HCT116 (cell line): ENCODE data around the gene PTGIS. TPM values are rescaled to one million over a fixed set of nuclear protein-coding genes. Genes with fewer than 3 reads are reported as not detected.
A peak's percentile ranks its signal among the peaks of the same experiment; 100 is the strongest.

Experiments
- ATAC-seq: fragments of 200-7000 bp; cut with Tn5 transposase; 2 replicates; pipeline ENCODE4 v1.9.1; 2020; ENCODE audit warnings: mild to moderate bottlenecking, moderate library complexity
- BruUV-seq: library from RNA; stranded (reverse); fragments of 400-500 nt; replicated peaks from 2 replicates; lab custom pipeline; 2021; lab: Mats Ljungman, UMichigan
- CTCF ChIA-PET: fragments of 300-600 bp; sonication (Branson Sonifier 250); formaldehyde crosslinking; loops from one replicate; lab custom pipeline; 2021; ENCODE audit warnings: antibody characterized with exemption; lab: Charles Lee
- POLR2A ChIA-PET: fragments of 300-600, 350-600 bp; sonication (Branson Sonifier 250); formaldehyde crosslinking; loops from one replicate; lab custom pipeline; 2021; ENCODE audit warnings: antibody characterized with exemption; lab: Charles Lee
- RAD21 ChIA-PET, 2 experiments: fragments of 300-600 bp; sonication (Branson Sonifier 250); formaldehyde crosslinking; loops; one replicate each; lab custom pipeline; 2023; ENCODE audit warnings: low total read pairs in 2 of 2; ENCODE audit not compliant: uncharacterized antibody in 2 of 2, unreplicated experiment in 2 of 2, low non-redundant PET in 1 of 2; lab: Charles Lee
- DNase-seq: peaks from one replicate; pipeline ENCODE4 v3.0.0-alpha.2; 2010; ENCODE audit warnings: low read depth, low spot score
- H2AFZ ChIP-seq: fragments of 200-600 bp; shearing (Covaris generic), sonication (generic); 2 replicates; pipeline ENCODE4 v1.6.1; 2017; ENCODE audit warnings: low read depth, mixed run types, mixed read lengths, antibody characterized with exemption, low read length; ENCODE audit not compliant: poor library complexity, severe bottlenecking
- H3K27ac ChIP-seq: 2 replicates; pipeline ENCODE4 v1.5.1; 2012; ENCODE audit warnings: low read depth, low read length
- H3K27me3 ChIP-seq: fragments of 200-600 bp; sonication (generic); 2 replicates; pipeline ENCODE4 v1.6.1; 2016; ENCODE audit warnings: mixed run types, low read length, mixed read lengths; ENCODE audit not compliant: insufficient read depth
- H3K36me3 ChIP-seq, 2 experiments: fragments of 200-500 bp in 1 of 2; fragments of 200-600 bp in 1 of 2; sonication (Bioruptor generic) in 1 of 2; sonication (generic) in 1 of 2; 2 replicates each; pipeline versions ENCODE4 v1.5.1 to v1.6.1; 2014 to 2016; ENCODE audit warnings: low read length in 2 of 2, inconsistent platforms in 1 of 2, mixed read lengths in 1 of 2, mixed run types in 1 of 2; ENCODE audit not compliant: insufficient read depth in 2 of 2, control insufficient read depth in 1 of 2
- H3K4me1 ChIP-seq, 2 experiments: fragments of 200-600 bp in 1 of 2; sonication (generic) in 1 of 2; 2 replicates each; pipeline versions ENCODE4 v1.5.1 to v1.6.1; 2012 to 2017; ENCODE audit warnings: low read length in 2 of 2, inconsistent platforms in 1 of 2, mild to moderate bottlenecking in 1 of 2, mixed read lengths in 1 of 2, mixed run types in 1 of 2, moderate library complexity in 1 of 2; ENCODE audit not compliant: insufficient read depth in 2 of 2, control insufficient read depth in 1 of 2
- H3K4me2 ChIP-seq: fragments of 200-600 bp; sonication (generic); 2 replicates; pipeline ENCODE4 v1.6.1; 2017; ENCODE audit warnings: mixed run types, low read length, mixed read lengths
- H3K4me3 ChIP-seq, 2 experiments: fragments of 200-600 bp in 1 of 2; sonication (generic) in 1 of 2; replicated peaks in 1 of 2; 2 replicates each; pipeline ENCODE4 v1.5.1; 2011 to 2016; ENCODE audit warnings: low read length in 2 of 2, control low read depth in 1 of 2, low read depth in 1 of 2, mild to moderate bottlenecking in 1 of 2, mixed read lengths in 1 of 2, mixed run types in 1 of 2
- H3K79me2 ChIP-seq: fragments of 200-600 bp; sonication (generic); 2 replicates; pipeline ENCODE4 v1.6.1; 2017; ENCODE audit warnings: mild to moderate bottlenecking, mixed run types, low read length, moderate library complexity, mixed read lengths; ENCODE audit not compliant: insufficient read depth
- H3K9ac ChIP-seq: fragments of 200-600 bp; sonication (generic); 2 replicates; pipeline ENCODE4 v1.6.1; 2016; ENCODE audit warnings: low read length, mixed read lengths
- H3K9me2 ChIP-seq: fragments of 200-600 bp; sonication (generic), shearing (Covaris generic); 2 replicates; pipeline ENCODE4 v1.6.1; 2017; ENCODE audit warnings: mixed run types, mild to moderate bottlenecking, moderate library complexity; ENCODE audit not compliant: insufficient read depth
- H3K9me3 ChIP-seq, 2 experiments: fragments of 200-500 bp in 1 of 2; fragments of 200-600 bp in 1 of 2; sonication (Bioruptor generic) in 1 of 2; sonication (generic) in 1 of 2; 2 replicates each; pipeline ENCODE4 v1.6.1; 2014 to 2017; ENCODE audit warnings: low read length in 2 of 2, mixed read lengths in 2 of 2, inconsistent platforms in 1 of 2, low read depth in 1 of 2, mild to moderate bottlenecking in 1 of 2, mixed run types in 1 of 2, moderate library complexity in 1 of 2; ENCODE audit not compliant: control insufficient read depth in 1 of 2, insufficient read depth in 1 of 2
- H4K20me1 ChIP-seq: fragments of 200-600 bp; sonication (generic), shearing (Covaris generic); 2 replicates; pipeline ENCODE4 v1.6.1; 2017; ENCODE audit warnings: mixed run types, mild to moderate bottlenecking, moderate library complexity; ENCODE audit not compliant: insufficient read depth
- ATF3 ChIP-seq: IDR thresholded peaks from 2 replicates; pipeline ENCODE4 v1.6.1; 2012
- CBX3 ChIP-seq: IDR thresholded peaks from 2 replicates; pipeline ENCODE4 v1.6.1; 2012; ENCODE audit warnings: low read depth
- CTCF ChIP-seq, 3 experiments: fragments of 200-600 bp in 1 of 3; sonication (generic) in 1 of 3; IDR thresholded peaks in 2 of 3; conservative IDR thresholded peaks in 1 of 3; 2 replicates each; pipeline ENCODE4 v1.5.1; 2012 to 2017; ENCODE audit warnings: low read depth in 2 of 3, low read length in 2 of 3, antibody characterized with exemption in 1 of 3, borderline replicate concordance in 1 of 3, control low read depth in 1 of 3, mild to moderate bottlenecking in 1 of 3, mixed read lengths in 1 of 3, mixed run types in 1 of 3, moderate library complexity in 1 of 3; ENCODE audit not compliant: insufficient read depth in 1 of 3
- EGR1 ChIP-seq: IDR thresholded peaks from 2 replicates; pipeline ENCODE4 v1.6.1; 2012; ENCODE audit warnings: low read depth
- ELF1 ChIP-seq: IDR thresholded peaks from 2 replicates; pipeline ENCODE4 v1.6.1; 2012; ENCODE audit warnings: low read depth, borderline replicate concordance
- EZH2 ChIP-seq: fragments of 200-600 bp; sonication (generic); IDR thresholded peaks from 2 replicates; pipeline ENCODE4 v1.6.1; 2017; ENCODE audit warnings: antibody characterized with exemption, mixed run types
- FOSL1 ChIP-seq: IDR thresholded peaks from 2 replicates; pipeline ENCODE4 v1.6.1; 2012; ENCODE audit warnings: low read depth
- JUND ChIP-seq: IDR thresholded peaks from 2 replicates; pipeline ENCODE4 v1.6.1; 2012
- MAX ChIP-seq: IDR thresholded peaks from 2 replicates; pipeline ENCODE4 v1.6.1; 2012
- POLR2A ChIP-seq: IDR thresholded peaks from 2 replicates; pipeline ENCODE4 v1.7.0; 2011; ENCODE audit warnings: borderline replicate concordance; ENCODE audit not compliant: insufficient read depth, insufficient read length; ENCODE audit errors: extremely low read depth
- POLR2AphosphoS5 ChIP-seq: IDR thresholded peaks from 2 replicates; pipeline ENCODE4 v1.6.1; 2011; ENCODE audit warnings: mild to moderate bottlenecking, low read depth, low read length, moderate library complexity
- RAD21 ChIP-seq: IDR thresholded peaks from 2 replicates; pipeline ENCODE4 v1.6.1; 2012; ENCODE audit warnings: low read depth, mild to moderate bottlenecking
- SIN3A ChIP-seq: IDR thresholded peaks from 2 replicates; pipeline ENCODE4 v1.6.1; 2012; ENCODE audit warnings: low read depth
- SP1 ChIP-seq: IDR thresholded peaks from 2 replicates; pipeline ENCODE4 v1.6.1; 2012; ENCODE audit warnings: low read depth
- TCF7L2 ChIP-seq: IDR thresholded peaks from 2 replicates; pipeline ENCODE4 v1.7.0; 2011; ENCODE audit warnings: borderline replicate concordance, inconsistent platforms; ENCODE audit not compliant: insufficient read depth, insufficient read length; ENCODE audit errors: extremely low read depth
- YY1 ChIP-seq: IDR thresholded peaks from 2 replicates; pipeline ENCODE4 v1.6.1; 2011; ENCODE audit warnings: low read length, low read depth, moderate library complexity, mild to moderate bottlenecking; ENCODE audit not compliant: insufficient replicate concordance; ENCODE audit errors: extremely low read depth
- intact Hi-C: fragments of 100-400 bp; cut with micrococcal nuclease; formaldehyde crosslinking; loops from 2 replicates; pipeline ENCODE4 v1.10.0; 2022
- total RNA-seq: library from RNA; stranded (reverse); gene quantifications from one replicate; pipeline ENCODE4 v1.2.1, GENCODE V29; 2021; ENCODE audit not compliant: unreplicated experiment

Gene PTGIS
- total RNA-seq, 1 experiment from 2014 or later: 0.25 TPM

- Histone ChIP-seq H3K4me3 (no peak overlapping the region), H3K9me3 (no peaks in the 10 kb centered on the region), H3K9me2 (no peaks in the 10 kb centered on the region), H2AFZ (no peak overlapping the region), H3K27me3 (0 out of 2 replicates have a peak, but pooled peaks cover under 1% of the 10 kb centered on the region), H3K9ac (no peak overlapping the region), H3K27ac (no peak overlapping the region), H3K36me3 (no peaks in the 10 kb centered on the region), H4K20me1 (no peaks in the 10 kb centered on the region), H3K4me2 (peak overlapping the region; percentile 7; the same call in 1 of the 2 replicates), H3K4me1 (peaks cover 0 to 7% of the 10 kb centered on the region in 2 experiments; a peak in 1 of 4 replicates), H3K79me2 (no peaks in the 10 kb centered on the region)
- ATAC-seq: no peak
- BruUV-seq: no TSS peak
- TF ChIP-seq SP1 (no peak), POLR2AphosphoS5 (no peak), JUND (no peak), ELF1 (no peak), CBX3 (no peak), EZH2 (no peak), POLR2A (no peak), TCF7L2 (no peak), FOSL1 (no peak)
- no peak for DNase-seq
- ChIA-PET CTCF (no interaction called here), RAD21 (no interaction called here), POLR2A (no interaction called here)
- intact Hi-C loops: no loop called here
Measured at GRCh38 chr20:49476016-49476355, 92.0 kb downstream of the PTGIS start.

- H3K4me1 ChIP-seq: peaks cover 0 to 7% of the 10 kb centered on the region in 2 experiments; a peak in 1 of 4 replicates
- H4K20me1 ChIP-seq: no peaks in the 10 kb centered on the region
- DNase-seq (no peak), ATAC-seq (no peak)
- no peak overlapping the region for H3K4me3 ChIP-seq
- no peaks in the 10 kb centered on the region for H3K79me2 ChIP-seq
- ChIA-PET RAD21 (no interaction called here), CTCF (no interaction called here), POLR2A (no interaction called here)
- no peaks in the 10 kb centered on the region for H3K9me2 ChIP-seq
- no peak for TF ChIP-seq CTCF (IDR thresholded peaks at IDR 0.05 in 2 of 3, conservative IDR thresholded peaks at IDR 0.05 in 1 of 3; ENCODE audit: borderline replicate concordance in 1 of 3, insufficient read depth in 1 of 3, low read depth in 2 of 3, low read length in 2 of 3)
- no peak for TF ChIP-seq MAX
- TF ChIP-seq ELF1: no peak
- TF ChIP-seq ATF3: no peak
- no peak for TF ChIP-seq EGR1
- TF ChIP-seq RAD21: no peak
- no peak for TF ChIP-seq YY1
- TF ChIP-seq SIN3A: no peak
- BruUV-seq: no TSS peak
- H2AFZ ChIP-seq: no peak overlapping the region
- H3K4me2 ChIP-seq: peak overlapping the region; percentile 7; the same call in 1 of the 2 replicates
- intact Hi-C loops: no loop called here
- H3K9me3 ChIP-seq: no peaks in the 10 kb centered on the region
- H3K36me3 ChIP-seq: no peaks in the 10 kb centered on the region
- no peak overlapping the region for H3K27ac ChIP-seq
- no peak overlapping the region for H3K9ac ChIP-seq
- H3K27me3 ChIP-seq: peaks cover 6% of the 10 kb centered on the region; the same call in 1 of the 2 replicates
Measured at GRCh38 chr20:49475292-49476015, 92.5 kb downstream of the PTGIS start.
